22Rv1 (cell line): Measurements from ENCODE around the gene ZNF283.

ENCODE experiments used
- CTCF ChIP-seq: fragments of 450-650 bp; IDR thresholded peaks from 2 replicates; pipeline ENCODE4 v1.5.1; 2017; ENCODE audit warnings: mild to moderate bottlenecking
- ZFX ChIP-seq: fragments of 450-650 bp; IDR thresholded peaks from 2 replicates; pipeline ENCODE4 v1.6.1; 2017; ENCODE audit warnings: antibody characterized with exemption, borderline replicate concordance

- no peak for TF ChIP-seq CTCF
- TF ChIP-seq ZFX, result no peak
Measured at GRCh38 chr19:43778651-43779050, 48.5 kb upstream of the ZNF283 start.
